ENCODE measurements around the gene DAZ2.
"Not testable (repeated sequence)": the region's sequence is repeated elsewhere in the genome, so short reads cannot be mapped to it uniquely, and the experiment has no call there.

DAZ2 gene

GRCh38 chrY:23219233-23219632 lies at the start of gene DAZ2:
TSS of gene DAZ2 (plus strand) at chrY:23219533. CDS start at chrY:23219741, 208 bp downstream.
- DNase-seq (ENCODE audit: low read depth in 1 of 2, low spot score in 1 of 2), result not testable (repeated sequence)

DNA sequence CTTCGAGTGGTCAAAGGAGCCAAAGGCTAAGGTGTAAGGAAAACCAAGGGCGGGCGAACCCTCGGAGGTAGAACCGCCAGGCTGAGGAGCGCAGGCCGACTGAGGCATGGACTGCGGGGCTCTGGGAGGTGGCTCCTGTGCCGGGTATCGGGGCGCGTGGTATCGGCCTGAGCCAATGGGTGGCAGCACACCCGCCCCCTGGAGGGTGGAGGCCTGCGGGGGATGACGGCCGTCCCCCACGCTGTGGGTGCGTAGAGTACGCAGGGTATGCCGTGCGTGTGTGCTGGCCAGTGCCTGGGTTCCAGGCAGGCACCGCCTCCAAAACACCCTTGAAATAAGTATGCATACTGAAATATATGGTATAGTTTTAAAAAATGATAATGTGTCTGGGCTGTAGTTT lies 20.4 kb upstream of the DAZ2 start, which contains the start of gene DAZ1:
DAZ1 (minus strand) TSS at position 101 of the 400 bp plus-strand sequence. CDS start 208 bp downstream, outside the sequence.
- not testable (repeated sequence) for DNase-seq (ENCODE audit: low read depth in 1 of 2, low spot score in 1 of 2)

DNA sequence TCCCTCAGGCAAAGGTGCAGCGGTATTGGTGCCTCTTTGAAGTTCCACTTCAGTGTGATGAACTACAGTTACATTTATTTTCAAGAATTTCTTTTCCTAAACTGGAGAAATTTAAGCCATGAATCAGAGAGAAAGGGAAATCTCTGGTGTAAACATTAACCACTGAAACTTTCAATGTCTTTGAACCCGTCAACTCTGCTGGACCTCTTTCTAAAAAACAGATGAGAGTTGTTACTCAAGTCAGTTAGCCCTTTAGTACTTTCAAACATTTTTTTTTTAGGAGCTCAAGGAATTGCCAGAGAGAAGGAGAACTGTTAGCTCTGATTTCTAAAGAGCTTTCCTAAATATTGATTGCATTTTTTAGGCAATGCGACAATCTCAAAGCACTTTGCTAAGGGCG lies 11.9 kb upstream of the DAZ2 start:
- not testable (repeated sequence) for DNase-seq (ENCODE audit: low read depth in 1 of 2, low spot score in 1 of 2)

DNA sequence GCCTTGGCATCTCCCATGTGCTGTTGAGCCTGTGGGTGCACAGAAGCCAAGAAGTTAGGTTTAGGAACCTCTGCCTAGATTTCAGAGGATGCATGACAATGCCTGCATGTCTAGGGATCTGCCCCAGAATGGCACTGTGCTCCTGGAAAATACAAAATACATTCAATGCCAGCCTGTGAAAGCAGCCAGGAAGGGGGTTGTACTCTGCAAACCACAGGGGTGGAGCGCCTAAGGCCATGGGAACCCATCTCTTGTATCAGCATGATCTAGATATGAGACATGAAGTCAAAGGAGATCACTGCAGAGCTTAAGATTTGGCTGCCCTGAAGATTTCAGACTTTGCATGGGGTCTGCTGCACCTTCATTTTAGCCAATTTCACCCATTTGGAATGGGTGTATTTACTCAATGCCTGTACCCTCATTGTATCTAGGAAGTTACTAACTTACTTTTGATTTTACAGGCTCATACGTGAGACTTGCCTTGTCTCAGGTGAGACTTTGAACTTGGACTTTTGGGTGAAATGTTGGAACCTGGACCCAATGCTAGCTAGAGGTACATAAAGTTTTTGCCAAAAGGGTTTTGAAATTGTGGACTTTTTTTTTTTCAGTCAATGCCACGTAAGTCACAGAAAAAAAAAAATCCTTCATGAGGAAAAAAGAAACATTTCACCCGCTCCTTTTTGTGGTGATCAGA lies 9.4 kb upstream of the DAZ2 start:
- not testable (repeated sequence) for DNase-seq (ENCODE audit: low read depth in 1 of 2, low spot score in 1 of 2)

- not testable (repeated sequence) for DNase-seq (ENCODE audit: low read depth in 1 of 2, low spot score in 1 of 2)
These were observed 8.7 kb upstream of the DAZ2 start for GRCh38 chrY:23210681-23211080.

All from stimulated activated CD4-positive, alpha-beta T cell treated with anti-CD3 and anti-CD28 coated beads, Interleukin-15, amount 100 ng/mL, for 1 hour (primary cell).